ENCODE data around the gene ARHGEF4.

Gene ARHGEF4

DNA sequence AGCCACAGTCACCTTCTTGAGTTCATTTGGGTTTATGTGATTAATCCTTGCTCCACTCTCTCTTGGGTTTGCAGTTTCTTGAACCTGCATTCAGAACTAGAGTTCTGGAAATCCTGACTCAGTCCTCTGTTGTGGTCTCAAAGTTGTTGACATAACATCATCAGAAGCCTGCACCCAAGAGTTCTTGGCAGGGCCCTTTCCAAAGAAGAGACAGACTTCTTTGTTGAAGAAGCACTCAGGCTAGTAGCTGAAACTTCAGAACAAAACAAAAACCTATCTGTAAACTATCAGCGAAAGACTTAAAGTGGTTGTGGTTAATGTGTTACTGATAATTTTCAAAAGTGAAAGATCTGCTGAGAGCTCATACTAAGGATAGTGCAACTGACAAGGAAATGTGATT, 135.7 kb downstream of the ARHGEF4 start:
- TF ChIP-seq, protein P1, sequence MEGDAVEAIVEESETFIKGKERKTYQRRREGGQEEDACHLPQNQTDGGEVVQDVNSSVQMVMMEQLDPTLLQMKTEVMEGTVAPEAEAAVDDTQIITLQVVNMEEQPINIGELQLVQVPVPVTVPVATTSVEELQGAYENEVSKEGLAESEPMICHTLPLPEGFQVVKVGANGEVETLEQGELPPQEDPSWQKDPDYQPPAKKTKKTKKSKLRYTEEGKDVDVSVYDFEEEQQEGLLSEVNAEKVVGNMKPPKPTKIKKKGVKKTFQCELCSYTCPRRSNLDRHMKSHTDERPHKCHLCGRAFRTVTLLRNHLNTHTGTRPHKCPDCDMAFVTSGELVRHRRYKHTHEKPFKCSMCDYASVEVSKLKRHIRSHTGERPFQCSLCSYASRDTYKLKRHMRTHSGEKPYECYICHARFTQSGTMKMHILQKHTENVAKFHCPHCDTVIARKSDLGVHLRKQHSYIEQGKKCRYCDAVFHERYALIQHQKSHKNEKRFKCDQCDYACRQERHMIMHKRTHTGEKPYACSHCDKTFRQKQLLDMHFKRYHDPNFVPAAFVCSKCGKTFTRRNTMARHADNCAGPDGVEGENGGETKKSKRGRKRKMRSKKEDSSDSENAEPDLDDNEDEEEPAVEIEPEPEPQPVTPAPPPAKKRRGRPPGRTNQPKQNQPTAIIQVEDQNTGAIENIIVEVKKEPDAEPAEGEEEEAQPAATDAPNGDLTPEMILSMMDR (IDR thresholded peaks at IDR 0.05; ENCODE audit: borderline replicate concordance, insufficient read depth, low read depth, low read length) = no peak
- H3K4me3 ChIP-seq (ENCODE audit: low read depth, low read length) = no peak overlapping the region

DNA sequence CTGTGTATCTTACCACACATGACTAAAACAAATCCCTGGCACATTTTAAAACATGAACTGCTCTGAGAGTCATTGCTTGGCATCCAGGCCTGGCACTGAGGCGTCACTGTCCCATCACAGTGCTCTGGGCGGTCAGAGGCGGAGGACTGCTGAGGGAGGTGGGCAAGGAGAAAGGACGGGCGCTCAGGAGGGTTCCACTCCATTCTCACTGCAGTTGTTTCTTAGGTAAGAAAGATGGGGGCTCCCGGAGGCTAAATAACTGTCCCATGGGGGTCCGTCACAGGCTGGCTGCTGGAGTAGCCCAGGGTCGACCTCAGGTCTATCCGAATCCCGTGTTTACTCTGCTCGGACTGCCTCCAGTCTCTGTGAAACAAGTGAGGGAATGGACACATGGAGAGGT, 139.0 kb downstream of the ARHGEF4 start:
- no peak overlapping the region for H3K4me3 ChIP-seq (ENCODE audit: low read depth, low read length)
- TF ChIP-seq, protein P1 (IDR thresholded peaks at IDR 0.05; ENCODE audit: borderline replicate concordance, insufficient read depth, low read depth, low read length) = no peak

DNA sequence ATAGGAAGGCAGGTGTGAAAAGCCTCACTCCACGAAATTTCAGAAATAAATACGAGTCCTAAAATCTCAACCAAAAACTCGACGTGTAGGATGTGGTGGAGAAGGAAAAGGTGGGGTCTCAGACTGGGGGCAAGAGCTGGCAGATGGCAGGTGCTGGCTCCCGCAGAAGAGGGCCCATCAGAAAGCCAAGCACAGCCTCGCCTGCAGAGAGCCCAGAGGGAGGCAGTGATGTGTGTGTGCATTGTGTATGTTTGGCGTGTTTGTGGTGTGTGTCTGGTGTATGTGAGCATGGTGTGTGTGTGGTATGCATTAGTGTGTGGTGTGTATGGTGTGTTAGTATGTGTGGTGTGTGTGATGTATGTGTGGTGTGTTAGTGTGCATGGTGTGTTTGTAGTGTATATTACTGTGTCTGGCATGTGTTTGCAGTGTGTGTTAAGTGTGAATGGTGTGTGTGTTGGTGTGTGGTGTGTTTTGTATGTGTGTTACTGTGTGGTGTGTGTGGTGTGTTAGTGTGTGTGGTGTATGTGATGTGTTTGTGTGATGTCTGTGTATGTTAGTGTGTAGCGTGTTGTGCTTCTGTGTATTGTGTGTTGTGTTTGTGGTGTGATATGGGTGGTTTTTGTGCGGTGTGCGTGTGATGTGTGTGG, 140.0 kb downstream of the ARHGEF4 start:
- TF ChIP-seq, protein P1 (IDR thresholded peaks at IDR 0.05; ENCODE audit: borderline replicate concordance, insufficient read depth, low read depth, low read length) = no peak
- H3K4me3 ChIP-seq (ENCODE audit: low read depth, low read length) = no peak overlapping the region

DNA sequence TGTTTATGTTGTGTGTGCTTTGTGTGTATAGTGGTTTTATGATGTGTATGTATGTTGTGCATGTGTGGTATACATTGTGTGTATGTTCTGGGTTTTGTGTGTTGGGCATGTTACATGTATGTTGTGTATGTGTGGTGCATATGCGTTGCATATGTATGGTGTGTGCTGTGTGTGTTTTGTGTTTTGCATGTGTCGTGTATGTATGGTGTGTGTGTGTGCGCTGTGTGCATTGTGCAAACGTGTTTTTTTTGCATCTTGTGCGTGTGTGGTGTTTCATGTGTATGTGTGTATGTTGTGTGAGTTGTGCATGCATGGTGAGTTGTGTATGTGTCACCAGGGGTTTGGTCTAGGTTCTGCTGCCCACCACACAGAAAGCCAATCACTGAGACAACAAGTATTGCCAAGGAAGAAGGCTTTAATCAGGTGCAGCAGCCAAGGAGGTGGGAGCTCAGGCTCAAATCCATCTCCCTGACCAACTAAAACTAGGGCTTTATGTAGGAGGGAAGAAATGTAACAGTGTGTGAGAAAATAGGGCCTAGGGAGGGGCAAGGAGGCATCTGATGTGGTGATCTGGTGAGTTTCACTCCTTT, 140.8 kb downstream of the ARHGEF4 start:
- no peak overlapping the region for H3K4me3 ChIP-seq (ENCODE audit: low read depth, low read length)
- TF ChIP-seq, protein P1 (IDR thresholded peaks at IDR 0.05; ENCODE audit: borderline replicate concordance, insufficient read depth, low read depth, low read length) = no peak

DNA sequence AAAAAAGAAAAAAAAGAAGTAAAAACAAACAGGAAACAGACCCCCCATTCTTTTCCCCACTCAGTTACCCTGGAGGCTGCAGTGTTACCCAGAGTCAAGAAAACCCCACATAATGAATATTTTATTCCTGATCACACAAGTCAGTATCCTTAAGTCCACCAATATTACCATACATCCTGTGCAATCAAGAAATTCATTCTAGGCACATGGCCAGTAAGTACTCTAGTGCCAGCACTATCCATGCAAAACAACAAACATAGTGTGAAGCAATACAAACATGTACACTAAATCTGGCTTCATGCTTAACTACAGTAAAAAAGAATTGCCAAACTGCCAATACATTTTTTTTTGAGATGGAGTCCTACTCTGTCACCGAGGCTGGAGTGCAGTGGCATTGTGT, 145.0 kb downstream of the ARHGEF4 start:
- TF ChIP-seq, protein P1 (IDR thresholded peaks at IDR 0.05; ENCODE audit: borderline replicate concordance, insufficient read depth, low read depth, low read length) = no peak
- H3K4me3 ChIP-seq (ENCODE audit: low read depth, low read length) = no peak overlapping the region

DNA sequence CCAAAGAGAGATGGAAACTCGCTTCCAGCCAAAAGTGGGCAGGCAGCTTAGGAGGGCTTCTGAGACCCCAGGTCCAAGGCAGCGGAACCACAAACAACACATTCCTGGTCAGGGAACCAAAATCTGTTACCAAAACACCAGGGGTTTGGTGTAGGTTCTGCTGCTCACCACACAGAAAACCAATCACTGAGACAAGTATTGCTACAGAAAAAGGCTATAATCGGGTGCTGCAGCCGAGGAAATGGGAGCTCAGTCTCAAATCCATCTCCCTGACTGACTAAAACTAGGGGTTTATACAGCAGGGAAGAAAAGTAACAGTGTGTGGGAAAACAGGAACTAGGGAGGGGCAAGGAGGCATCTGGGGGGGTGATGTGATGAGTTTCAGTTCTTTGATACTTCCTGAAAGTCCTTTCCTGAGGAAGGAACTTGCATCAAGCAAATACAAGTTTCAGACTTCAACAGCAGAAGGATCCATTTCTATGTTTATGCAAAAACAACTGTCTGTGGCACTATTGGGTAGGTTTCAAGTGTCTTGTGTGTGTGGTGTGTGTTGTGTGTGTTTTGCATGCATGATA, 148.6 kb downstream of the ARHGEF4 start:
- H3K4me3 ChIP-seq (ENCODE audit: low read depth, low read length) = no peak overlapping the region
- TF ChIP-seq, protein P1 (IDR thresholded peaks at IDR 0.05; ENCODE audit: borderline replicate concordance, insufficient read depth, low read depth, low read length) = no peak
